ENCODE measurements around the gene SYNJ1. TPM values are rescaled to one million over a fixed set of nuclear protein-coding genes. Genes with fewer than 3 reads are reported as not detected.
"Not testable (repeated sequence)": the region's sequence is repeated elsewhere in the genome, so short reads cannot be mapped to it uniquely, and the experiment has no call there.

Gene SYNJ1
- total RNA-seq, 2 donors from 2014 or later: 11.7 to 12.5 TPM

- Histone ChIP-seq H3K27ac (no peak overlapping the region), H3K9ac (ENCODE audit: low read depth in 2 of 2, low read length in 2 of 2) (no peak overlapping the region), H3K9me3 (no peaks in the 10 kb centered on the region), H3K4me3 (no peak overlapping the region), H3K4me1 (no peaks in the 10 kb centered on the region), H3K27me3 (no peaks in the 10 kb centered on the region), H3K36me3 (no peaks in the 10 kb centered on the region)
- intact Hi-C loops (cut with DNase I): no loop called here
- DNase-seq: no peak
- no peak for TF ChIP-seq CTCF (IDR thresholded peaks at IDR 0.05)
Observed at GRCh38 chr21:32674038-32674437, 53.8 kb downstream of the SYNJ1 start.

GRCh38 chr21:32666258-32666657, 61.6 kb downstream of the SYNJ1 start:
- Histone ChIP-seq H3K36me3 (peaks cover 14% of the 10 kb centered on the region), H3K4me1 (no peaks in the 10 kb centered on the region)

GRCh38 chr21:32664095-32664494, 63.7 kb downstream of the SYNJ1 start:
- H3K9ac ChIP-seq (ENCODE audit: low read depth in 2 of 2, low read length in 2 of 2); intact Hi-C loops (cut with DNase I); H3K27ac ChIP-seq; H3K4me3 ChIP-seq; H3K9me3 ChIP-seq; H3K27me3 ChIP-seq; DNase-seq; H3K4me1 ChIP-seq: not testable (repeated sequence)
- peaks cover 14% of the 10 kb centered on the region for H3K36me3 ChIP-seq

More at GRCh38 chr21:32666258-32666657, 61.6 kb downstream of the SYNJ1 start:
- no peak overlapping the region for H3K4me3 ChIP-seq
- no peak overlapping the region for H3K9ac ChIP-seq (ENCODE audit: low read depth in 2 of 2, low read length in 2 of 2)
- H3K27me3 ChIP-seq: no peaks in the 10 kb centered on the region
- intact Hi-C loops (cut with DNase I): no loop called here
- H3K9me3 ChIP-seq: no peaks in the 10 kb centered on the region
- no peak for TF ChIP-seq CTCF (IDR thresholded peaks at IDR 0.05)
- no peak for DNase-seq
- no peak overlapping the region for H3K27ac ChIP-seq

- DNase-seq; H3K27me3 ChIP-seq; intact Hi-C loops (cut with DNase I); H3K4me3 ChIP-seq; H3K9ac ChIP-seq (ENCODE audit: low read depth in 2 of 2, low read length in 2 of 2); H3K9me3 ChIP-seq; H3K4me1 ChIP-seq; H3K27ac ChIP-seq: not testable (repeated sequence)
- H3K36me3 ChIP-seq: peaks cover 14% of the 10 kb centered on the region
Observed at GRCh38 chr21:32661981-32662380, 65.8 kb downstream of the SYNJ1 start.

GRCh38 chr21:32661026-32661782, 66.6 kb downstream of the SYNJ1 start:
- DNase-seq; H3K27me3 ChIP-seq; intact Hi-C loops (cut with DNase I); H3K4me1 ChIP-seq; H3K4me3 ChIP-seq; H3K9ac ChIP-seq (ENCODE audit: low read depth in 2 of 2, low read length in 2 of 2); H3K9me3 ChIP-seq; H3K27ac ChIP-seq: not testable (repeated sequence)
- peaks cover 17% of the 10 kb centered on the region for H3K36me3 ChIP-seq

GRCh38 chr21:32658524-32658923, 69.3 kb downstream of the SYNJ1 start:
- DNase-seq: no peak
- Histone ChIP-seq H3K9me3 (no peaks in the 10 kb centered on the region), H3K27ac (no peak overlapping the region), H3K36me3 (peaks cover 5% of the 10 kb centered on the region), H3K9ac (ENCODE audit: low read depth in 2 of 2, low read length in 2 of 2) (no peak overlapping the region), H3K4me3 (no peak overlapping the region), H3K27me3 (no peaks in the 10 kb centered on the region), H3K4me1 (no peaks in the 10 kb centered on the region)
- intact Hi-C loops (cut with DNase I): loop anchor here (10.0 kb wide), 1 partner anchor 96 kb away; no protein-coding TSS in a partner anchor
- TF ChIP-seq CTCF (IDR thresholded peaks at IDR 0.05): no peak

GRCh38 chr21:32653326-32653901, 74.4 kb downstream of the SYNJ1 start:
- no peaks in the 10 kb centered on the region for H3K27me3 ChIP-seq
- DNase-seq: no peak
- TF ChIP-seq CTCF (IDR thresholded peaks at IDR 0.05): peak; percentile 51
- intact Hi-C loops (cut with DNase I): loop anchor here (5.0 to 10.0 kb wide), 2 partner anchors 101 to 174 kb away; no protein-coding TSS in a partner anchor
- H3K4me3 ChIP-seq: no peak overlapping the region
- no peak overlapping the region for H3K9ac ChIP-seq (ENCODE audit: low read depth in 2 of 2, low read length in 2 of 2)
- no peaks in the 10 kb centered on the region for H3K4me1 ChIP-seq
- no peak overlapping the region for H3K27ac ChIP-seq
- H3K36me3 ChIP-seq: peaks cover 5% of the 10 kb centered on the region
- H3K9me3 ChIP-seq: no peaks in the 10 kb centered on the region

All from colonic mucosa (tissue), 4 donors.